Activated T-cell treated with anti-CD3 and anti-CD28 coated beads, Interleukin-2, amount 50 U/mL, for 72 hours (primary cell): ENCODE results near the gene TNFRSF6B. TPM values are rescaled to one million over a fixed set of nuclear protein-coding genes. Genes with fewer than 3 reads are reported as not detected.
A peak's percentile ranks its signal among the peaks of the same experiment; 100 is the strongest.
"Not testable (repeated sequence)": the region's sequence is repeated elsewhere in the genome, so short reads cannot be mapped to it uniquely, and the experiment has no call there.

Source experiments
- ATAC-seq, 2 donors: fragments of 150-1000 bp; cut with Tn5 transposase; replicated peaks in 1 of 2; 2 replicates each; pipeline ENCODE4 v1.10.0; 2021; ENCODE audit warnings: moderate library complexity in 2 of 2, mild to moderate bottlenecking in 1 of 2
- DNase-seq, 2 donors: peaks; one replicate each; pipeline ENCODE4 v3.0.0; 2021 to 2022; ENCODE audit warnings: mixed read lengths in 1 of 2
- H3K27ac Mint-ChIP-seq: one replicate; pipeline ENCODE4 v1.8.0; 2022; ENCODE audit warnings: mild to moderate bottlenecking, moderate library complexity, mixed read lengths
- H3K27me3 Mint-ChIP-seq: one replicate; pipeline ENCODE4 v1.8.0; 2022; ENCODE audit warnings: low read depth, mixed read lengths
- H3K36me3 Mint-ChIP-seq, 2 donors: one replicate each; pipeline ENCODE4 v1.8.0; 2022; ENCODE audit warnings: mixed read lengths in 2 of 2, mild to moderate bottlenecking in 1 of 2; ENCODE audit not compliant: insufficient read depth in 2 of 2
- H3K4me1 Mint-ChIP-seq: one replicate; pipeline ENCODE4 v1.8.0; 2022; ENCODE audit warnings: low read depth, mixed read lengths
- H3K4me3 Mint-ChIP-seq, 2 donors: one replicate each; pipeline ENCODE4 v1.8.0; 2022; ENCODE audit warnings: mild to moderate bottlenecking in 2 of 2, mixed read lengths in 2 of 2, moderate library complexity in 2 of 2
- H3K9me3 Mint-ChIP-seq, 2 donors: one replicate each; pipeline ENCODE4 v1.8.0; 2022; ENCODE audit warnings: mixed read lengths in 2 of 2
- total RNA-seq, 2 donors: library from RNA; stranded (reverse); gene quantifications; one replicate each; pipeline ENCODE4 v1.2.3, GENCODE V29; 2022

Gene TNFRSF6B
- total RNA-seq, 2 donors from 2014 or later, result 1.0 to 1.2 TPM

GRCh38 chr20:63657937-63658748, 38.3 kb upstream of the TNFRSF6B start, which contains the start of gene RTEL1:
RTEL1 (plus strand) TSS chr20:63658312; CDS start chr20:63659403, 1,091 bp downstream.
- Mint-ChIP-seq H3K36me3 (no peaks in the 10 kb centered on the region), H3K4me3 (peak within 1 kb of the TSS; percentile 90 to 98), H3K27me3 (no peaks in the 10 kb centered on the region), H3K27ac (peak within 1 kb of the TSS; percentile 90), H3K9me3 (no peaks in the 10 kb centered on the region), H3K4me1 (peaks cover 31% of the 10 kb centered on the region)
- DNase-seq (peak; percentile 89 to 92), ATAC-seq (peak; percentile 88 to 90)

- H3K4me1 Mint-ChIP-seq, result peaks cover 30% of the 10 kb centered on the region
- no peaks in the 10 kb centered on the region for H3K27me3 Mint-ChIP-seq
- DNase-seq, result no peak
- peak; percentile 10 to 14 for ATAC-seq
- H3K36me3 Mint-ChIP-seq, result no peaks in the 10 kb centered on the region
- no peaks in the 10 kb centered on the region for H3K9me3 Mint-ChIP-seq
- peak overlapping the region; percentile 90 to 98 for H3K4me3 Mint-ChIP-seq
- peak overlapping the region; percentile 90 for H3K27ac Mint-ChIP-seq
Observed at GRCh38 chr20:63658749-63659187, 37.7 kb upstream of the TNFRSF6B start.

- Mint-ChIP-seq H3K4me1 (peaks cover 24% of the 10 kb centered on the region), H3K27me3 (no peaks in the 10 kb centered on the region), H3K9me3 (no peaks in the 10 kb centered on the region), H3K36me3 (no peaks in the 10 kb centered on the region), H3K4me3 (peak overlapping the region; percentile 90 to 98), H3K27ac (peak overlapping the region; percentile 54)
- ATAC-seq (no peak), DNase-seq (no peak)
Observed at GRCh38 chr20:63659370-63659769, 37.1 kb upstream of the TNFRSF6B start.

- H3K9me3 Mint-ChIP-seq, H3K27ac Mint-ChIP-seq, H3K27me3 Mint-ChIP-seq, DNase-seq, ATAC-seq, H3K36me3 Mint-ChIP-seq: not testable (repeated sequence)
- Mint-ChIP-seq H3K4me3 (peak overlapping the region; percentile 90 to 98), H3K4me1 (peaks cover 17% of the 10 kb centered on the region)
Observed at GRCh38 chr20:63660174-63660573, 36.3 kb upstream of the TNFRSF6B start.

GRCh38 chr20:63660622-63661021, 35.8 kb upstream of the TNFRSF6B start:
- peak overlapping the region in 1 of 2 donors; percentile 17 for H3K4me3 Mint-ChIP-seq

GRCh38 chr20:63661108-63661507, 35.3 kb upstream of the TNFRSF6B start:
- H3K4me3 Mint-ChIP-seq, result no peak overlapping the region
- H3K4me1 Mint-ChIP-seq, result peaks cover 17% of the 10 kb centered on the region
- H3K27me3 Mint-ChIP-seq, result no peaks in the 10 kb centered on the region
- H3K9me3 Mint-ChIP-seq, result no peaks in the 10 kb centered on the region
- no peak for ATAC-seq
- DNase-seq, result no peak
- no peak overlapping the region for H3K27ac Mint-ChIP-seq
- H3K36me3 Mint-ChIP-seq, result peaks cover 0 to 2% of the 10 kb centered on the region in 2 donors

More at GRCh38 chr20:63660622-63661021, 35.8 kb upstream of the TNFRSF6B start:
- H3K4me1 Mint-ChIP-seq, result peaks cover 17% of the 10 kb centered on the region
- peaks cover 0 to 2% of the 10 kb centered on the region in 2 donors for H3K36me3 Mint-ChIP-seq
- H3K27ac Mint-ChIP-seq, result no peak overlapping the region
- ATAC-seq (no peak), DNase-seq (no peak)
- H3K9me3 Mint-ChIP-seq, result no peaks in the 10 kb centered on the region
- H3K27me3 Mint-ChIP-seq, result no peaks in the 10 kb centered on the region

GRCh38 chr20:63661959-63662812, 34.3 kb upstream of the TNFRSF6B start:
- no peaks in the 10 kb centered on the region for H3K9me3 Mint-ChIP-seq
- no peaks in the 10 kb centered on the region for H3K27me3 Mint-ChIP-seq
- peaks cover 17% of the 10 kb centered on the region for H3K4me1 Mint-ChIP-seq
- H3K36me3 Mint-ChIP-seq, result peaks cover 0 to 4% of the 10 kb centered on the region in 2 donors
- ATAC-seq (no peak), DNase-seq (no peak)
- H3K27ac Mint-ChIP-seq, result no peak overlapping the region
- no peak overlapping the region for H3K4me3 Mint-ChIP-seq

GRCh38 chr20:63662813-63663189, 33.7 kb upstream of the TNFRSF6B start:
- Mint-ChIP-seq H3K27ac (no peak overlapping the region), H3K36me3 (peaks cover 0 to 4% of the 10 kb centered on the region in 2 donors), H3K9me3 (no peaks in the 10 kb centered on the region), H3K27me3 (no peaks in the 10 kb centered on the region), H3K4me1 (peaks cover 17% of the 10 kb centered on the region), H3K4me3 (no peak overlapping the region)
- ATAC-seq, result no peak
- DNase-seq, result no peak

GRCh38 chr20:63663332-63664066, 33.0 kb upstream of the TNFRSF6B start:
- Mint-ChIP-seq H3K4me1 (peaks cover 17% of the 10 kb centered on the region), H3K4me3 (no peak overlapping the region), H3K9me3 (no peaks in the 10 kb centered on the region), H3K27me3 (no peaks in the 10 kb centered on the region), H3K27ac (no peak overlapping the region), H3K36me3 (peaks cover 0 to 9% of the 10 kb centered on the region in 2 donors)
- ATAC-seq, result no peak
- DNase-seq, result no peak

GRCh38 chr20:63664143-63664851, 32.2 kb upstream of the TNFRSF6B start:
- H3K4me3 Mint-ChIP-seq, result no peak overlapping the region
- no peak for DNase-seq
- no peak overlapping the region for H3K27ac Mint-ChIP-seq
- no peaks in the 10 kb centered on the region for H3K27me3 Mint-ChIP-seq
- no peaks in the 10 kb centered on the region for H3K9me3 Mint-ChIP-seq
- H3K4me1 Mint-ChIP-seq, result peaks cover 12% of the 10 kb centered on the region
- no peak for ATAC-seq
- H3K36me3 Mint-ChIP-seq, result peaks cover 0 to 11% of the 10 kb centered on the region in 2 donors

- DNase-seq (no peak), ATAC-seq (no peak)
- H3K4me1 Mint-ChIP-seq, result peaks cover 5% of the 10 kb centered on the region
- H3K27me3 Mint-ChIP-seq, result no peaks in the 10 kb centered on the region
- no peaks in the 10 kb centered on the region for H3K9me3 Mint-ChIP-seq
- no peak overlapping the region for H3K4me3 Mint-ChIP-seq
- peaks cover 0 to 11% of the 10 kb centered on the region in 2 donors for H3K36me3 Mint-ChIP-seq
- no peak overlapping the region for H3K27ac Mint-ChIP-seq
Observed at GRCh38 chr20:63664861-63665594, 31.4 kb upstream of the TNFRSF6B start.

- H3K36me3 Mint-ChIP-seq, result peaks cover 0 to 14% of the 10 kb centered on the region in 2 donors
- no peaks in the 10 kb centered on the region for H3K9me3 Mint-ChIP-seq
- H3K4me1 Mint-ChIP-seq, result no peaks in the 10 kb centered on the region
- no peak overlapping the region for H3K4me3 Mint-ChIP-seq
- DNase-seq, result no peak
- ATAC-seq, result no peak
- no peak overlapping the region for H3K27ac Mint-ChIP-seq
- H3K27me3 Mint-ChIP-seq, result no peaks in the 10 kb centered on the region
Observed at GRCh38 chr20:63665708-63666107, 30.7 kb upstream of the TNFRSF6B start.
